GM18870 (cell line): Measurements from ENCODE around the gene IGLON5.
A peak's percentile ranks its signal among the peaks of the same experiment; 100 is the strongest.

Experiments used
- ATAC-seq: cut with Tn5 transposase; IDR thresholded peaks from one replicate; pipeline ENCODE4 v1.9.1; 2021; ENCODE audit warnings: moderate library complexity; ENCODE audit not compliant: unreplicated experiment

IGLON5 gene

DNA sequence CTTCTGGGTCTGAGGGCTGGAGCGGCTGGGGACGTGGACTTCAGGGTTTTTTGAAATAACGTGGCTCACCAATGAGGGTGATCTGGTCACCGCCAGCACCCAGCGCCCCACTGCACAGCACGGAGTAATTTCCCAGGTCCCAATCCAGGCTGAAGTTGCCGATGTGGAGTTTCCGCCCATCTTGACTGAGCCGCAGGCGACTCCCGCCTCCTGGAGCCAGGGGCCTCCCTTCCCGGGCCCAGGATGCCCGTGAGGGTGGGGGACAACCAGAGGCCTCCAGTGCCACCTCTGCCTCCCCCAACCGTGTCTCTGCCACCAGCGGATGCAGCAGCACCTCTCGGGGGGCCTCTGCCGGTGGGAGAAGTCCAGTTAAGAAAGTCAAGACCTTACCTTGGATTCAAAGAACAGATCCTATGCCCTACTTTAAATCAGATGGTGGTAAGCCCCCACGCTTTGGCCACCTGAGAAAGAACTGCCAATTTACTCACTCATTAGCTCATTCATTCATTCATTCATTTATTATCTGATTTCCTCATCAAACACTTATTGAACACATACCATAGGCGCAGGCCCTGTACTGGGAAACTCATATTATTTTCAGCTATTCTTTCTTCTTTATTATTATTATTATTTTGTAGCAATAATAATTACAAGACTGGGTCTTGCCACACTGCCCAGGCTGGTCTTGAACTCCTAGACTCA is 26.6 kb downstream of the IGLON5 start:
- no peak for ATAC-seq

DNA sequence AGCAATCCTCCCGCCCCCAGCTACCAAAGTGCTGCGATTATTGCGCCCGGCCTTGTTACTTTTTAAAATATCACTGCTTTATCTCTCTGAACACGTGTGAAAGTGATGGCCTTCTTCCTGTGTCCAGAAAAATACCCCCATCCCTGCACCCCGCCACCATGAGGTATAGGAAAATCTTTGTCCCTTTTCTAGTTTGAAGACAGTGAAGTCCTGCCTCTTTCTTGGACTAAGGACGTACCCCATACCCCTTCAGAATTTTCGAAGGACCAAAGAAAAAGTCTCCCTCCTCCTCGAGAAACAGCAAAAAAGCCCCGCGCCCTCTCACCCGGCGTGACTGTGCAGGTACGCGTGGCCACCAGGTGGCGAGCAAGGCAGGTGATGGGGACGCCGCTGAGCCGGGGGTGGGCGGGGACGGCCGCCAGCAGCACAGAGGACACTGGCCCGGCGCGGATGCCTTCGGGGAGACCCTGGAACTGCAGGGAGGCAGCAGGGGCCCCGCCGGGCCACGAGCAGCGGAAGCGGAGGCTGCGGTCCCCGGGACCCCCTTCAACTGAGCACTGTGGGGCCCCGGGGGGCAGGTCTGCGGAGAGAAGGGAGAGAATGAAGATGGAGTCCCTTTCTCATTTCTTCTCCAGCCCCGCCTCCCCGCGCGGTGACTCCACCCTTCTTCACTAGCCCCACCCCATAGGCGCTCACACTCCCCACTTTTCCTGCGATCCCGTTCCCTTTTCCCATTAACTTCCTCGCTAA is 27.3 kb downstream of the IGLON5 start:
- ATAC-seq: peak; percentile 42

- no peak for ATAC-seq
Observed at GRCh38 chr19:51339313-51339686, 27.9 kb downstream of the IGLON5 start.

DNA sequence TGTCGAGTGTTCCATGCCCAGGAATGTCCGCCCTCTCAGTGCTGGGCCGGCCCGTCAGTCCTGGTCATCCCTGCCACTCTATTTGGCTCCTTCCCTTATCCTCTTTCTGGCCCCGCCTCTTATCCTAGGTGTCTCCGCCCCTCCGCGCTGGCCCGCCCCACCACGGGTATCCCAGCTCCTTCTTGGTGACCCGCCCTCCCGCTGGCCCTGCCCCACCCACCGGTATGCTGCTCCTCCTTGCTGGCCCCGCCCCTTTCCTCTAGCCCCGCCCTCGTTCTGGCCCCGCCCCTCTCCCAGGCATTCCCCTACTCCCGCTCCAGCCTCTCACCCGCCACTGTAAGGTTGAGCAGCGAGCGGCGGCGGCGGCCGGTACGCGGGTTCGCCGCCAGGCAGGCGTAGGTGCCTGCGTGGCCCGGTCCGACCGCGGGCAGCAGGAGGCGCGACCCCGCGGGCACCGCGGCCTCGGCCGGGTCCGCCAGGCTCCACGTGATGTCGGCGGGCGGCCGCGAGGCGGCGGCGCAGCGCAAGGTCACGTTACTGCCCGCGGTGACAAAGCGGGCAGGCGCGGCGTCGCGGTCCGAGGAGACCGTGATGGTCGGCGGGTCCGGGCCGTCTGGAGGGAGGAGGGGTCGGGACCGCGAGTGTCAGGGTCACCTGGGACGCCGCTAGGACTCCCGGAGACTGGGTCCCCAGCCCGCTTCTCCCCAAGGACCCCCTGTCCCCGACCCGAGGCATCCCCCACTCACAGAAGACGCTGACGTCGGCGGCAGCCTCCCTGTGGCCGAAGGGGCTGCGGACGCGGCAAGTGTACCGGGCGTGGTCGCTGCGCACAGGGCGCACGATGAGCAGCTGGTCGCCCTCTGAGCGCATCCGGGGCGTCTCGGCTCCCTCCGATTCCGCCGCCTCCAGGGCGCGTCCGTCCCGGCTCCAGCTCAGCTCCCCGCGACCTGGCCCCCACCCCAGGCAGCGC is 28.5 kb downstream of the IGLON5 start:
- no peak for ATAC-seq

- no peak for ATAC-seq
Observed at GRCh38 chr19:51341066-51341465, 29.6 kb downstream of the IGLON5 start.

- no peak for ATAC-seq
Observed at GRCh38 chr19:51341976-51342580, 30.6 kb downstream of the IGLON5 start, which contains the start of gene VSIG10L. TSS of gene VSIG10L (minus strand) at chr19:51342139. CDS start at chr19:51342124, 15 bp downstream.

GRCh38 chr19:51342631-51343569 is 31.5 kb downstream of the IGLON5 start:
- no peak for ATAC-seq

GRCh38 chr19:51345076-51345620 is 33.7 kb downstream of the IGLON5 start:
- no peak for ATAC-seq

DNA sequence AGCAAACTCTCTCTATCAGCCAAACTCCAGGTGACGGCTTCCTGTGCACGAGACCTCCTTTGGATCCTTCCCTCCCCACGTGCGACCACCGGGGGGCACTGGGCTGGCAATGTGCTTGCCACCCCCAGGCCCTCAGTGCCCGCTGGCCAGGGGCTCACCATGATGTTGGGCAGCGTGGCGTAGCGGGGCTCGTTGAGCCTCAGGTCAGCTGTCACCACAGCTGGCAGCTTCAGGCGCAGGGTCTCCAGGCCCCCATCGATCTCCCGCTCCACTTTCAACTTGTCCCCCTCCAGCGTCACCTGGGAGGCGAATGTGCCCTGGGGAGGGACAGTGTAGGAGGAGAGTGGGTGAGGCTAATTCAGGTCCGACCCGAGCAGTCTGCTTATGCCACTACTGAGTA is 35.3 kb downstream of the IGLON5 start:
- ATAC-seq: no peak

DNA sequence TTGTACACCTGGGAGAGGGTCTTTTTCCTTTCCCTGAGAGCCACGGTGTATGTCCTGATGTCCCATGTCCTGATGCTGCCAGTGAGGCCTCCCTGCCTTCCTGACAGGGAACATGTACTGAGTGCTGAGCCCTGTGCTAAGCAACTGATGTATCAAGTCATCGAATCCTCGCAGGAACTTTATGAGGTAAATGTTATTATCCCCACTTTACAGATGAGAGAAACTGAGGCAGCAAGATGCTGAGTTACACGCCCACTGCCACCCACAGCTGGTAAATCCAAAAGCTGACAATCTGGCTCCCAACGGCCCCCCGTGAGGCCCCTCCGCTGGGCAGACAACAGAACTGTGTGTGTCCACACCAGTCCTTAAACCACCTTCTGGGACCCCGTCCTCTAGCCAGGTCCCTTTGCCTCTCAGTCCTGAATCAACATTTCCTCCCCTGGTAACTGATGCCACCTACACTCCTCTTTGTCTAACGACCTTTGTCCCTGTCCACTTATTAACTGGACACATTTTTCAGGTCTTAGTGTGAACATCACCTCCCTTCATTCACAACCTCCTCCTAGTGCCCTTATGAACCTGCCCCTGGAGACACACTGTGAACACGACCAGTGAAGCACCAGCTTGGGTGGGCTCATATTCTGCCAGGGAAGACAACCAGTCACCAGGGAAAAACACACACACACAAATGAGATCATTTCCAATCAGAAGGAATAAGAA is 35.9 kb downstream of the IGLON5 start:
- no peak for ATAC-seq

DNA sequence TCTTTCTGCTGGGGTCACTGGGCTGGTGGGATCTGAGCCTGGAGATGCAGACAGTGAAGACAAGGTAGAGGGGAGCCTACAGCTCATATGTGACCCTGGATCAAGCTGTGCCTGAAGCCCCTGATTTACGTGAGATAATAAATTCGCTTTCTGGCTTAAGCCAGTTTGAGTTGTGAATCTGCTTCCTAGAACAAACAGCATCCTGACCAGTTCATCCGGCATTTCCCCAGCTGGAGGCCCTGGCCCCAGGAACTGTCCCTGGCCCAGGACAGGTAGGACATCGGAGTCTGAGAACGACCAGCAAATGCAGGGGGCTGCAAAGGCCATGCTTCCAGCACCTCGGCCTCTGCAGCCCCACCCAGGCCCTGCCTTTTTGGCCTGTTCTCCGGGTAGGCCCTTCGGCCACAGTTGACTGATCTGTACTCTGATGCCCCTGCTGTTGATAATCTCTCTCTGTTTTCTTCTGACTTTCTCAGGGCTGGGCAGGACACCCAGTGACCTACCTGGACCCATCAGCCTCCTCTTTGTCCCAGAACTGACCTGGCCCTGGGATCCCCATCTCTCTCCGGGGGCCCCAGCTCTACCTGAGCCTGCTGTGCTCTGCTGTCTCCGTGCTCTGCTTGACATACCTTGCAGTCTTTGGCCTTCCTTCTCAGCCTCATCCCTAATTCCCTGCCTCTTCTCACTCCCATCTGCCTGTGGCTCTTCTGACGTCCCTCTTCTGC is 40.0 kb downstream of the IGLON5 start:
- ATAC-seq: no peak

GRCh38 chr19:51352783-51353360 is 41.4 kb downstream of the IGLON5 start:
- no peak for ATAC-seq

GRCh38 chr19:51354103-51354741 is 42.8 kb downstream of the IGLON5 start:
- ATAC-seq: no peak

- no peak for ATAC-seq
Observed at GRCh38 chr19:51354742-51355148, 43.3 kb downstream of the IGLON5 start.

GRCh38 chr19:51356159-51356801 is 44.8 kb downstream of the IGLON5 start:
- no peak for ATAC-seq

- ATAC-seq: no peak
Observed at GRCh38 chr19:51357952-51358351, 46.5 kb downstream of the IGLON5 start.

DNA sequence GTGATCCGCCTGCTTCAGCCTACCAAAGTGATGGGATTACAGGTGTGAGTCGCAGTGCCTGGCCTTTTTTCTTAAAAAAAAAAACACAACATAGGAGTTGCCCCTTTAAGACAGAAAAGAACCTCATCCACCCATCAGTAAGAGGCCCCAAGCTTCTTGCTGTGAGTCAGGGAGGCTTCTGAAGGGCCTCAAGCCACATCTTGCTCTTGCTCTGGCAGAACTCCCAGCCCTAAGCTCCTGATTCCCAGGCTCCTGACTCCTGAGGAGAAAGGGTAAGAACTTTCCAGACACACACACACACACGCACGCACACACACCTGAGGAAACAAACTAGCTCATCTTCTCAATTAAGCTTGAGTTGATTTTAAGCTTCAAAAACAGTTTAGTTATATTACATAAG is 47.9 kb downstream of the IGLON5 start:
- ATAC-seq: no peak
